GM23338 (cell line): Measurements from ENCODE around the gene CARD10. TPM values are rescaled to one million over a fixed set of nuclear protein-coding genes. Genes with fewer than 3 reads are reported as not detected.

Experiments
- ATAC-seq: fragments of 200-7000 bp; cut with Tn5 transposase; 3 replicates; pipeline ENCODE4 v1.9.1; 2020
- DNase-seq: peaks from one replicate; pipeline ENCODE4 v3.0.0-alpha.2; 2015; ENCODE audit warnings: low spot score
- H2AFZ ChIP-seq: fragments of 200-600 bp; sonication (generic); 2 replicates; pipeline ENCODE4 v1.8.0; 2016; ENCODE audit warnings: antibody characterized with exemption, mild to moderate bottlenecking, moderate library complexity
- H3F3A ChIP-seq: fragments of 200-600 bp; sonication (generic); replicated peaks from 2 replicates; pipeline ENCODE4 v1.8.0; 2017; ENCODE audit warnings: antibody characterized with exemption, mixed run types, low read depth
- H3K27ac ChIP-seq: fragments of 200-600 bp; sonication (generic); 2 replicates; pipeline ENCODE4 v1.6.1; 2016; ENCODE audit warnings: low read depth
- H3K27me3 ChIP-seq: fragments of 200-600 bp; sonication (generic); 2 replicates; pipeline ENCODE4 v1.8.0; 2016; ENCODE audit warnings: mild to moderate bottlenecking, mixed run types, moderate library complexity; ENCODE audit not compliant: insufficient read depth
- H3K36me3 ChIP-seq: fragments of 200-600 bp; sonication (generic); 2 replicates; pipeline ENCODE4 v1.8.0; 2016; ENCODE audit warnings: mild to moderate bottlenecking; ENCODE audit not compliant: insufficient read depth
- H3K4me1 ChIP-seq: fragments of 200-600 bp; sonication (generic); 2 replicates; pipeline ENCODE4 v1.8.0; 2016; ENCODE audit warnings: mild to moderate bottlenecking, moderate library complexity; ENCODE audit not compliant: insufficient read depth
- H3K4me2 ChIP-seq: fragments of 200-600 bp; sonication (generic); 2 replicates; pipeline ENCODE4 v1.7.1; 2017; ENCODE audit warnings: mixed run types
- H3K4me3 ChIP-seq: fragments of 200-600 bp; sonication (generic); 2 replicates; pipeline ENCODE4 v1.6.1; 2016; ENCODE audit warnings: mixed run types
- H3K79me2 ChIP-seq: fragments of 200-600 bp; sonication (generic); replicated peaks from 2 replicates; pipeline ENCODE4 v1.8.0; 2017; ENCODE audit warnings: mild to moderate bottlenecking; ENCODE audit not compliant: insufficient read depth
- H3K9me2 ChIP-seq: fragments of 200-600 bp; sonication (generic); 2 replicates; pipeline ENCODE4 v1.8.0; 2017; ENCODE audit not compliant: insufficient read depth
- H4K20me1 ChIP-seq: fragments of 200-600 bp; sonication (generic); replicated peaks from 2 replicates; pipeline ENCODE4 v1.8.0; 2017; ENCODE audit warnings: mild to moderate bottlenecking; ENCODE audit not compliant: insufficient read depth
- H3K27ac Mint-ChIP-seq: 2 replicates; pipeline ENCODE4 v1.8.0; 2020; ENCODE audit warnings: inconsistent platforms, mild to moderate bottlenecking, moderate library complexity, mixed read lengths
- H3K27me3 Mint-ChIP-seq: 3 replicates; pipeline ENCODE4 v1.8.0; 2022; ENCODE audit warnings: low read depth, mild to moderate bottlenecking, moderate library complexity, mixed read lengths, inconsistent platforms; ENCODE audit not compliant: insufficient read depth, poor library complexity
- H3K36me3 Mint-ChIP-seq: 3 replicates; pipeline ENCODE4 v1.8.0; 2021; ENCODE audit warnings: low read depth, mild to moderate bottlenecking, inconsistent platforms, moderate library complexity, mixed read lengths
- H3K4me1 Mint-ChIP-seq: 3 replicates; pipeline ENCODE4 v1.8.0; 2020; ENCODE audit warnings: mild to moderate bottlenecking, inconsistent platforms, mixed read lengths
- H3K4me3 Mint-ChIP-seq: 3 replicates; pipeline ENCODE4 v1.8.0; 2021; ENCODE audit warnings: moderate library complexity, mild to moderate bottlenecking, inconsistent platforms, mixed read lengths
- H3K9me3 Mint-ChIP-seq: 3 replicates; pipeline ENCODE4 v1.8.0; 2020; ENCODE audit warnings: moderate library complexity, mild to moderate bottlenecking, inconsistent platforms, mixed read lengths
- EZH2 ChIP-seq: fragments of 200-600 bp; sonication (generic); IDR thresholded peaks from one replicate; pipeline ENCODE4 v1.8.0; 2017; ENCODE audit warnings: antibody characterized with exemption, mild to moderate bottlenecking, low read depth; ENCODE audit not compliant: unreplicated experiment
- EZH2phosphoT487 ChIP-seq: fragments of 200-600 bp; sonication (generic); IDR thresholded peaks from one replicate; pipeline ENCODE4 v1.8.1; 2018; ENCODE audit warnings: antibody characterized with exemption; ENCODE audit not compliant: unreplicated experiment
- JUNB ChIP-seq: IDR thresholded peaks from one replicate; pipeline ENCODE4 v1.6.1; 2016; ENCODE audit warnings: antibody characterized with exemption; ENCODE audit not compliant: unreplicated experiment
- NANOG ChIP-seq: IDR thresholded peaks from 2 replicates; pipeline ENCODE4 v1.6.1; 2016; ENCODE audit warnings: antibody characterized with exemption, borderline replicate concordance
- POLR2AphosphoS5 ChIP-seq: IDR thresholded peaks from 2 replicates; pipeline ENCODE4 v1.6.1; 2016; ENCODE audit warnings: antibody characterized with exemption, low read depth
- STAT1 ChIP-seq: IDR thresholded peaks from one replicate; pipeline ENCODE4 v1.6.1; 2016; ENCODE audit warnings: antibody characterized with exemption; ENCODE audit not compliant: unreplicated experiment
- ZNF331 ChIP-seq: fragments of 250-450 bp; sonication (Bioruptor Pico); IDR thresholded peaks from 2 replicates; pipeline ENCODE4 v1.5.0; 2020; ENCODE audit warnings: low read depth, mild to moderate bottlenecking, moderate library complexity
- ZNF462 ChIP-seq: fragments of 250-450 bp; sonication (Bioruptor Pico); IDR thresholded peaks from 2 replicates; pipeline ENCODE4 v1.5.0; 2020; ENCODE audit warnings: mild to moderate bottlenecking, moderate library complexity
- polyA plus RNA-seq: library from polyadenylated mRNA; unstranded; fragments of >200 nt; fragmentation: Nextera tagmentation; extraction: Ambion mirVana; gene quantifications from 2 replicates; pipeline ENCODE4 v1.2.1, GENCODE V29; 2016
- total RNA-seq: library from RNA; depleted of rRNA; stranded (reverse); fragments of >200 nt; shearing (Covaris generic); gene quantifications from 2 replicates; pipeline ENCODE4 v1.2.3, GENCODE V29; 2014

CARD10 gene
- total and polyA plus RNA-seq, 2 experiments from 2014 or later, result 5.4 to 17.2 TPM

- TF ChIP-seq ZNF462, result no peak
- no peak for TF ChIP-seq STAT1
- no peak for TF ChIP-seq NANOG
- TF ChIP-seq POLR2AphosphoS5, result no peak
- no peak for TF ChIP-seq ZNF331 (CRISPR knock-in tag)
These were observed 13.2 kb downstream of the CARD10 start (continued) for GRCh38 chr22:37505989-37506388.

DNA sequence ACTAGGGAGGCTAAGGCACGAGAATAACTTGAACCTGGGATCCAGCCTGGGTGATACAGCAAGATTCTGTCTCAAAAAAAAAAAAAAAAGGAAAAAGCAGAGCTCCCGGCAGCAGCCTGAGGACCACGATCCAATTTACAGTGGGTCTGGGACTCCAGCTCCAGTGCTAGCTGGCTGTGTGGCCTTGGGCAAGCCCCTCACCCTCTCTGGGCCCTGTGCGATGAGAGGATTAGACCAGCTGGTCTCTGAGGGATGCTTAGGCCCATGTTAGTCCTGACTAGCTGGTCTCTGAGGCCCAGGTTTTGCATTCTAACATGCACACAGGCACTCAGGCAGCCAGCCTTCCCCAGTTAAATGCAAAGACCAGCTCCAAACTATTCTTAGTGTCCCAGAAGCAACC is 13.7 kb downstream of the CARD10 start:
- H3K4me3 Mint-ChIP-seq, result no peak overlapping the region
- H3K9me3 Mint-ChIP-seq, result no peaks in the 10 kb centered on the region
- TF ChIP-seq ZNF462 (no peak), EZH2phosphoT487 (no peak), NANOG (no peak), JUNB (no peak), POLR2AphosphoS5 (no peak), STAT1 (no peak), EZH2 (no peak)

More for the DNA sequence above, 13.7 kb downstream of the CARD10 start:
- no peaks in the 10 kb centered on the region for H3K27me3 ChIP-seq
- H3K4me2 ChIP-seq, result no peak overlapping the region
- Mint-ChIP-seq H3K27ac (no peak overlapping the region), H3K36me3 (peaks cover 5% of the 10 kb centered on the region; the same call in 2 of the 3 replicates), H3K27me3 (peaks cover 10% of the 10 kb centered on the region), H3K4me1 (peaks cover 32% of the 10 kb centered on the region)
- H3F3A ChIP-seq, result no peaks in the 10 kb centered on the region
- no peak overlapping the region for H3K27ac ChIP-seq
- no peak overlapping the region for H3K4me3 ChIP-seq
- no peak overlapping the region for H2AFZ ChIP-seq
- ATAC-seq (no peak), DNase-seq (no peak)
- H4K20me1 ChIP-seq, result no peaks in the 10 kb centered on the region
- H3K9me2 ChIP-seq, result no peaks in the 10 kb centered on the region
- H3K36me3 ChIP-seq, result no peaks in the 10 kb centered on the region
- H3K4me1 ChIP-seq, result peaks cover 9% of the 10 kb centered on the region; the same call in 1 of the 2 replicates
- no peaks in the 10 kb centered on the region for H3K79me2 ChIP-seq
